GM12891 (cell line): Measurements from ENCODE around the gene PPM1H.

Experiments
- POLR2A ChIP-seq: IDR thresholded peaks from 2 replicates; pipeline ENCODE4 v1.6.1; 2011; ENCODE audit warnings: low read depth, low read length, control low read depth
- POLR2AphosphoS5 ChIP-seq: IDR thresholded peaks from 2 replicates; pipeline ENCODE4 v1.6.1; 2011; ENCODE audit warnings: low read depth, low read length, control low read depth

GRCh38 chr12:62934239-62934798 lies 631 bp downstream of the PPM1H start:
- TF ChIP-seq POLR2A (no peak), POLR2AphosphoS5 (no peak)
